Fibroblast of pulmonary artery (primary cell): ENCODE data around the gene ELFN2.

Experiments
- DNase-seq: peaks from one replicate; pipeline ENCODE4 v3.0.0-alpha.2; 2010; ENCODE audit warnings: low read depth
- H3K4me3 ChIP-seq: replicated peaks from 2 replicates; pipeline ENCODE4 v1.5.1; 2011; ENCODE audit warnings: low read depth, mild to moderate bottlenecking, control low read depth, low read length, moderate library complexity
- CTCF ChIP-seq: IDR thresholded peaks from 2 replicates; pipeline ENCODE4 v1.5.1; 2011; ENCODE audit warnings: mild to moderate bottlenecking, control low read depth, low read length, inconsistent platforms; ENCODE audit errors: missing control alignments

The ELFN2 gene

GRCh38 chr22:37416827-37417226 lies 10.5 kb downstream of the ELFN2 start:
- no peak for TF ChIP-seq CTCF
- no peak for DNase-seq
- H3K4me3 ChIP-seq, result no peak overlapping the region

GRCh38 chr22:37416389-37416788 lies 10.9 kb downstream of the ELFN2 start:
- no peak for TF ChIP-seq CTCF
- no peak overlapping the region for H3K4me3 ChIP-seq
- no peak for DNase-seq

GRCh38 chr22:37415210-37415609 lies 12.1 kb downstream of the ELFN2 start:
- TF ChIP-seq CTCF, result no peak
- DNase-seq, result no peak
- H3K4me3 ChIP-seq, result no peak overlapping the region

GRCh38 chr22:37414288-37414687 lies 13.0 kb downstream of the ELFN2 start:
- no peak for TF ChIP-seq CTCF
- DNase-seq, result no peak
- H3K4me3 ChIP-seq, result no peak overlapping the region

GRCh38 chr22:37413546-37413945 lies 13.7 kb downstream of the ELFN2 start:
- no peak overlapping the region for H3K4me3 ChIP-seq
- no peak for DNase-seq

GRCh38 chr22:37412495-37413250 lies 14.6 kb downstream of the ELFN2 start:
- no peak overlapping the region for H3K4me3 ChIP-seq
- DNase-seq, result no peak

More at GRCh38 chr22:37413546-37413945, 13.7 kb downstream of the ELFN2 start:
- TF ChIP-seq CTCF, result no peak

More at GRCh38 chr22:37412495-37413250, 14.6 kb downstream of the ELFN2 start:
- no peak for TF ChIP-seq CTCF
